Thoracic aorta (tissue), 2 donors: ENCODE data around the gene ZNF14. TPM values are rescaled to one million over a fixed set of nuclear protein-coding genes. Genes with fewer than 3 reads are reported as not detected.
A peak's percentile ranks its signal among the peaks of the same experiment; 100 is the strongest.
"Not testable (repeated sequence)": the region's sequence is repeated elsewhere in the genome, so short reads cannot be mapped to it uniquely, and the experiment has no call there.

Experiments used
- ATAC-seq: fragments of 150-250 bp; one replicate; pipeline ENCODE4 v1.8.0; 2017; ENCODE audit warnings: low read depth; ENCODE audit not compliant: insufficient number of reproducible peaks, low FRiP score
- DNase-seq: peaks from one replicate; pipeline ENCODE4 v3.0.0-alpha.2; 2020; ENCODE audit warnings: low spot score
- H3K27ac ChIP-seq, 2 donors: fragments of 200-600 bp; sonication (generic); 1 replicate in 1 of 2; 2 replicates in 1 of 2; pipeline ENCODE4 v1.5.1; 2016; ENCODE audit warnings: mild to moderate bottlenecking in 2 of 2, moderate library complexity in 2 of 2
- H3K27me3 ChIP-seq: fragments of 200-600 bp; sonication (generic); replicated peaks from 2 replicates; pipeline ENCODE4 v1.6.0; 2016; ENCODE audit warnings: mild to moderate bottlenecking; ENCODE audit not compliant: insufficient read depth
- H3K36me3 ChIP-seq: fragments of 200-600 bp; sonication (generic); one replicate; pipeline ENCODE4 v1.5.1; 2016
- H3K4me1 ChIP-seq, 2 donors: fragments of 200-600 bp; sonication (generic); 1 replicate in 1 of 2; 2 replicates in 1 of 2; pipeline versions ENCODE4 v1.5.1 to v1.6.0; 2016; ENCODE audit warnings: low read depth in 2 of 2, mild to moderate bottlenecking in 1 of 2; ENCODE audit not compliant: control insufficient read depth in 1 of 2
- H3K4me3 ChIP-seq: fragments of 200-600 bp; sonication (generic); 2 replicates; pipeline ENCODE4 v1.5.1; 2016; ENCODE audit warnings: mild to moderate bottlenecking
- H3K9me3 ChIP-seq: fragments of 200-600 bp; sonication (generic); 2 replicates; pipeline ENCODE4 v1.5.1; 2016
- total RNA-seq, 2 donors: library from RNA; depleted of rRNA; stranded (reverse); fragments of >200 nt; gene quantifications; one replicate each; pipeline versions ENCODE4 v1.1.0 to v1.2.3, GENCODE V29; 2016
- TF ChIP-seq, protein P1 (sequence below): fragments of 200-600 bp; sonication (generic); IDR thresholded peaks from one replicate; pipeline ENCODE4 v1.5.1; 2019; ENCODE audit warnings: antibody characterized with exemption

Gene ZNF14
- total RNA-seq, 2 donors from 2014 or later = 6.9 to 11.6 TPM

DNA sequence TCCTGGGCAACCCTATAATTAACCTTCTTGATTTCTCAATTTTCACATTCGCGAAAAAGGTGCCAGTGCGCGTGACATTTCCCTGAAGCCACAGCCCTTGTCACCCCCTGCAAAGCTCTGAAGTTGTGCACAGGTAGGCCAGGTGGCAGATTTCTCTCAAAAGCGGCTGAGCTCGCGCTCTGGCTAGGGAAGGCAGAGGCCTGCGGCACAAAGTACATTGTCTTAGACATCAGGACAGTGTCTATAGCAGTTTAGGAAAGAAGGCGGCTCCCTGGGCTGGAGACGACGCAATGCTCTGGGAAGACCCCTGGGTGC is 42.9 kb upstream of the ZNF14 start:
- Histone ChIP-seq H3K27ac (no peak overlapping the region), H3K4me1 (peaks cover 4 to 18% of the 10 kb centered on the region in 2 donors), H3K36me3 (no peaks in the 10 kb centered on the region), H3K9me3 (no peaks in the 10 kb centered on the region), H3K4me3 (peak overlapping the region; percentile 82), H3K27me3 (no peaks in the 10 kb centered on the region)
- TF ChIP-seq, protein P1, sequence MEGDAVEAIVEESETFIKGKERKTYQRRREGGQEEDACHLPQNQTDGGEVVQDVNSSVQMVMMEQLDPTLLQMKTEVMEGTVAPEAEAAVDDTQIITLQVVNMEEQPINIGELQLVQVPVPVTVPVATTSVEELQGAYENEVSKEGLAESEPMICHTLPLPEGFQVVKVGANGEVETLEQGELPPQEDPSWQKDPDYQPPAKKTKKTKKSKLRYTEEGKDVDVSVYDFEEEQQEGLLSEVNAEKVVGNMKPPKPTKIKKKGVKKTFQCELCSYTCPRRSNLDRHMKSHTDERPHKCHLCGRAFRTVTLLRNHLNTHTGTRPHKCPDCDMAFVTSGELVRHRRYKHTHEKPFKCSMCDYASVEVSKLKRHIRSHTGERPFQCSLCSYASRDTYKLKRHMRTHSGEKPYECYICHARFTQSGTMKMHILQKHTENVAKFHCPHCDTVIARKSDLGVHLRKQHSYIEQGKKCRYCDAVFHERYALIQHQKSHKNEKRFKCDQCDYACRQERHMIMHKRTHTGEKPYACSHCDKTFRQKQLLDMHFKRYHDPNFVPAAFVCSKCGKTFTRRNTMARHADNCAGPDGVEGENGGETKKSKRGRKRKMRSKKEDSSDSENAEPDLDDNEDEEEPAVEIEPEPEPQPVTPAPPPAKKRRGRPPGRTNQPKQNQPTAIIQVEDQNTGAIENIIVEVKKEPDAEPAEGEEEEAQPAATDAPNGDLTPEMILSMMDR = no peak
- no peak for DNase-seq
- no peak for ATAC-seq

DNA sequence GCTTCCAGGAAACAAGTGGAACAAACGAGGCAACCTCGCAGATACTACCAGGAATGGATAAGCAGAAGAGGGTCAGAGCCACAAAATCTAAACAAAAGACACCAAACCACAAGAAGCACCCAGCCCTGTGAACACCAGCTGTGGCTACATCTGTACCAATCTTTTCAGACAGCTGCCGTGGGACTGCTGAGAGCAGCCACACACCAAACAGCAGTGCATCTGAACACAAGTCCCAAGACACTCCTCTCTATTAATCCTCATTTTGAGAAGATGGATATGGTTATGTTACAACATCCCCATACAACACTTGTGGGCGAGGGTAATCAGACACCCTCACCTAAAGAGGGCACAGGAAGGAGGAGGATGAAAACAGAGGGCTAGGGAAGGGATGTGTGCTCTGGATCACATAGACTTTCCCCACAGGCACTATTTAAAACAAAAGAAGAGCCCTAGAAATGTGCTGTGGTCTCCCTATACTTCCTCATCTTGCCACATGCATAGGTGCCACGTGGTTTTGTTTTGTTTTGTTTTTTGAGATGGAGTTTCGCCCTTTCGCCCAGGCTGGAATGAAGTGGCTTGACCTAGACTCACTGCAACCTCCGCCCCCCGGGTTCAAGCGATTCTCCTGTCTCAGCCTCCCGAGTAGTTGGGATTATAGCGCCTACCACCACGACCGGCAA is 41.6 kb upstream of the ZNF14 start:
- peaks cover 4 to 18% of the 10 kb centered on the region in 2 donors for H3K4me1 ChIP-seq
- no peaks in the 10 kb centered on the region for H3K27me3 ChIP-seq
- DNase-seq (no peak), ATAC-seq (no peak)
- H3K4me3 ChIP-seq = no peak overlapping the region
- H3K36me3 ChIP-seq = no peaks in the 10 kb centered on the region
- H3K27ac ChIP-seq = no peak overlapping the region
- H3K9me3 ChIP-seq = no peaks in the 10 kb centered on the region
- TF ChIP-seq, protein P1 = no peak

GRCh38 chr19:19771963-19772362 is 39.1 kb upstream of the ZNF14 start:
- not testable (repeated sequence) for DNase-seq, H3K27ac ChIP-seq, H3K27me3 ChIP-seq, ATAC-seq, H3K9me3 ChIP-seq, H3K4me3 ChIP-seq, H3K36me3 ChIP-seq, H3K4me1 ChIP-seq

DNA sequence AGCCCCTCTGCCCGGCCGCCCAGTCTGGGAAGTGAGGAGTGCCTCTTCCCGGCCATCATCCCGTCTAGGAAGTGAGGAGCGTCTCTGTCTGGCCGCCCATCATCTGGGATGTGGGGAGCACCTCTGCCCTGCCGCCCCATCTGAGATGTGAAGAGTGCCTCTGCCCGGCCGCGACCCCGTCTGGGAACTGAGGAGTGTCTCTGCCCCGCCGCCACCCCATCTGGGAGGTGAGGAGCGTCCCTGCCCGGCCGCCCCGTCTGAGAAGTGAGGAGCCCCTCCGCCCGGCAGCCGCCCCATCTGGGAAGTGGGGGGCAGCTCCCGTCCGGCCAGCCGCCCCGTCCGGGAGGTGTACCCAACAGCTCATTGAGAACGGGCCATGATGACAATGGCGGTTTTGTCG is 37.1 kb upstream of the ZNF14 start:
- not testable (repeated sequence) for H3K27ac ChIP-seq, H3K9me3 ChIP-seq, H3K4me1 ChIP-seq, DNase-seq, H3K27me3 ChIP-seq, H3K36me3 ChIP-seq, ATAC-seq, H3K4me3 ChIP-seq

DNA sequence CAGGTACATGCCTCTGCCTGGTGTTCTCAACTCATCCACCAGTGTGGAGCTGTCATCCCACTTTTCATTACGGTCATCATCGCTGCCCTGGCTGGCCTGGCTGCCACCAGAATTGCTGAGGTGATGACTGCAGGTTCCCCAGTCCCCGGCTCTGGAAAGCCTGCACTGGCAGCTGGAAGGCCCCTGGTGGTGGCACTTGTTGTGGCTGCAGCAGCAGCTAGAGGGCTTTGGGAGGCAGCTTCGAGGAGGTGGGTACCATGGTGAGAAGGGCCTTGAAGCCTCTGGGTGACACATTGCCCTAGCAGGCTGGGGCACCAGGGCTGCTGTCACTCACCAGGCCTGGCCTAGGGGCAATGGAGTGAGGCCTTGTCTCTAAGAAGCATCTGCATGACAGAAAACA is 25.3 kb upstream of the ZNF14 start:
- ATAC-seq = no peak
- no peaks in the 10 kb centered on the region for H3K36me3 ChIP-seq
- no peak for DNase-seq
- no peak overlapping the region for H3K4me3 ChIP-seq
- H3K4me1 ChIP-seq = no peaks in the 10 kb centered on the region
- H3K27me3 ChIP-seq = no peaks in the 10 kb centered on the region
- H3K9me3 ChIP-seq = no peaks in the 10 kb centered on the region
- TF ChIP-seq, protein P1 = no peak
- no peak overlapping the region for H3K27ac ChIP-seq

DNA sequence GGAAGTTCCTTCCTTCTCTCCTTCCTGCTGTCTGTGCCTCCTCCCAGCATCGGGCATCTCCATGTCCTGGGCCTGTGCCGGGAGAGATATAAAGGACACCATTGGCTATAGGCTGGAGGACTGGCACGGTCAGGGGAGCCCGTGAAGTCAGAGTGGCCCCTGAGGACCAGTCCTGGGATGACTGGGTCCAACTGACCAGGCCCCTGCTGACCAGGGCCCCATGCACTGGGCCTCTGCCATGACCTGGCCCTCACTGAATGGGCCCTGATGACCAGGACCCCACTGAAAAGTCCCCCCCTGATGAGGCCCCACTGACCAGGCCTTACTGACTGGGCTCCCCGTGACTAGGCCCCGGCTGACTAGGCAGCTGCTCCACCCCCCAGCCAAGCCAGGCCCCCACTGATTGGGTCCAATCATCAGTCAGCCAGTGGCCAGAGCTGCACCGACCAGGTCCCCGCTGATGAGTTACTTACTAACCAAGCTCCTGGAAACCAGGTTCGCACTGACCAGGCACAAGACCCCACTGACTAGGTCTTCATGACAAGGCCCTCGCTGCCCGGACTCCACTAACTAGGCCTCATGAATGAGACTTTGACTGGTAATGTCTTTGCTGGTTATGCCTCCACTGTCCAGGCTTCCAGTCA is 20.0 kb upstream of the ZNF14 start:
- Histone ChIP-seq H3K27me3 (no peaks in the 10 kb centered on the region), H3K27ac (no peak overlapping the region), H3K9me3 (no peaks in the 10 kb centered on the region), H3K36me3 (no peaks in the 10 kb centered on the region), H3K4me1 (no peaks in the 10 kb centered on the region), H3K4me3 (no peak overlapping the region)
- ATAC-seq (no peak), DNase-seq (no peak)
- TF ChIP-seq, protein P1 = no peak
